RWPE1 (cell line): Measurements from ENCODE around the gene WNT6.

Experiments used
- CTCF ChIA-PET: fragments of 350-600 bp; sonication (Branson Sonifier 250); formaldehyde crosslinking; extraction: SDS; loops from one replicate; lab custom pipeline; 2021; lab: Yijun Ruan, JAX
- POLR2A ChIA-PET: fragments of 400-600 bp; formaldehyde crosslinking; extraction: SDS; loops from one replicate; lab custom pipeline; 2020; ENCODE audit warnings: antibody characterized with exemption; ENCODE audit not compliant: low non-redundant PET; lab: Yijun Ruan, JAX
- DNase-seq: peaks from one replicate; pipeline ENCODE4 v3.0.0; 2012; ENCODE audit warnings: low spot score
- H3K27ac ChIP-seq: fragments of 450-650 bp; 2 replicates; pipeline ENCODE4 v1.5.1; 2017
- TF ChIP-seq, protein P1 (sequence below): fragments of 450-650 bp; conservative IDR thresholded peaks from 2 replicates; pipeline ENCODE4 v1.5.1; 2017; ENCODE audit warnings: low read depth, mild to moderate bottlenecking

WNT6 gene

GRCh38 chr2:218878486-218878885 lies 18.9 kb downstream of the WNT6 start:
- CTCF ChIA-PET, result interaction anchor here (0.8 to 15.9 kb wide), 3 partner anchors 16 to 124 kb away, joined by 3 to 413 read pairs (median 3); no protein-coding TSS in a partner anchor
- H3K27ac ChIP-seq, result no peak overlapping the region
- TF ChIP-seq, protein P1, sequence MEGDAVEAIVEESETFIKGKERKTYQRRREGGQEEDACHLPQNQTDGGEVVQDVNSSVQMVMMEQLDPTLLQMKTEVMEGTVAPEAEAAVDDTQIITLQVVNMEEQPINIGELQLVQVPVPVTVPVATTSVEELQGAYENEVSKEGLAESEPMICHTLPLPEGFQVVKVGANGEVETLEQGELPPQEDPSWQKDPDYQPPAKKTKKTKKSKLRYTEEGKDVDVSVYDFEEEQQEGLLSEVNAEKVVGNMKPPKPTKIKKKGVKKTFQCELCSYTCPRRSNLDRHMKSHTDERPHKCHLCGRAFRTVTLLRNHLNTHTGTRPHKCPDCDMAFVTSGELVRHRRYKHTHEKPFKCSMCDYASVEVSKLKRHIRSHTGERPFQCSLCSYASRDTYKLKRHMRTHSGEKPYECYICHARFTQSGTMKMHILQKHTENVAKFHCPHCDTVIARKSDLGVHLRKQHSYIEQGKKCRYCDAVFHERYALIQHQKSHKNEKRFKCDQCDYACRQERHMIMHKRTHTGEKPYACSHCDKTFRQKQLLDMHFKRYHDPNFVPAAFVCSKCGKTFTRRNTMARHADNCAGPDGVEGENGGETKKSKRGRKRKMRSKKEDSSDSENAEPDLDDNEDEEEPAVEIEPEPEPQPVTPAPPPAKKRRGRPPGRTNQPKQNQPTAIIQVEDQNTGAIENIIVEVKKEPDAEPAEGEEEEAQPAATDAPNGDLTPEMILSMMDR, result no peak
- no peak for DNase-seq
- POLR2A ChIA-PET, result no interaction called here

GRCh38 chr2:218878926-218879761 lies 19.5 kb downstream of the WNT6 start:
- peak overlapping the region; percentile 9; the same call in 1 of the 2 replicates for H3K27ac ChIP-seq
- no peak for DNase-seq
- ChIA-PET CTCF (interaction anchor here (0.5 to 15.9 kb wide), 6 partner anchors 16 to 123 kb away, joined by 3 to 413 read pairs (median 4); no protein-coding TSS in a partner anchor), POLR2A (no interaction called here)
- TF ChIP-seq, protein P1, result no peak

- peak overlapping the region; percentile 9; the same call in 1 of the 2 replicates for H3K27ac ChIP-seq
- CTCF ChIA-PET, result interaction anchor here (0.5 to 15.9 kb wide), 3 partner anchors 15 to 123 kb away, joined by 5 to 413 read pairs (median 5); no protein-coding TSS in a partner anchor
- TF ChIP-seq, protein P1, result no peak
- POLR2A ChIA-PET, result no interaction called here
- no peak for DNase-seq
Measured at GRCh38 chr2:218879776-218880101, 20.1 kb downstream of the WNT6 start.

- CTCF ChIA-PET, result interaction anchor here (0.5 to 15.9 kb wide), 4 partner anchors 11 to 100 kb away, joined by 3 to 413 read pairs (median 4); no protein-coding TSS in a partner anchor
- TF ChIP-seq, protein P1, result no peak
- H3K27ac ChIP-seq, result no peak within 1 kb of the TSS; the same call in none of the 2 replicates
- DNase-seq, result peak; percentile 28
- POLR2A ChIA-PET, result interaction anchor here (1.0 kb wide), 1 partner anchor 15 kb away, joined by 5 read pairs; no protein-coding TSS in a partner anchor
Measured at GRCh38 chr2:218880102-218880858, 20.7 kb downstream of the WNT6 start, which contains the start of gene WNT10A. TSS of gene WNT10A (plus strand) at chr2:218880852. CDS start at chr2:218880996, 144 bp downstream.

DNA sequence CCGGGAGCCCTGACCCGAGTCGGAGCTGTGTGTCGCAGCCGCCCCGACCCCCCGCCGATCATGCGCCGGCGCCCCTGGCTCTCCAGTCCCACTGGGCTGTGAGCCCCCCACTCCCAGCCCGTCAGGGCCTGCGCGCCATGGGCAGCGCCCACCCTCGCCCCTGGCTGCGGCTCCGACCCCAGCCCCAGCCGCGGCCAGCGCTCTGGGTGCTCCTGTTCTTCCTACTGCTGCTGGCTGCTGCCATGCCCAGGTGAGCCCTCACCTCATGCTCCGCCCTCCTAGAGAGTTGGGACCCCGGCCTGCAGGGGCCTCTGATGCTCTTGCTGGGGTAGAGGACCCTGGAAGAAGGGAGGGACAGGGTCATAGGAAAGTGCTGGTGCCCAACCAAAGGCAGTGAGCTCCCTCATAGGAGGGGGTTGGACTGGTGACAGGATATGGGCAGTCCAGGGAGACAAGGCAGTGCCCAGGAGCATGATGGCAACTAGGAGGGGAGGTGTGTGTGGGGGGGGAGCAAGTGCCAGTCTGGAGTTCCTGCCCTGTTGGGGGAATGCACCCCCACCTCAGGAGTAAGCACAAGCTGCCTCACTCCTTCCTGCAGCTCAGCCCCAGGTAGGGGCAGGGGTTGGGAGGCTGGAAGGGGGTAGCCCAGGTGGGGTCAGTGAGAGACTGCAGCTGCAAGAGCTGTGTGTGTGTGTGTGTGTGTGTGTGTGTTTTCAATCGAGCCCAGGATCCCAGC lies 21.4 kb downstream of the WNT6 start:
- ChIA-PET CTCF (interaction anchor here (0.5 to 15.9 kb wide), 4 partner anchors 12 to 99 kb away, joined by 3 to 413 read pairs (median 4); no protein-coding TSS in a partner anchor), POLR2A (interaction anchor here (1.0 kb wide), 1 partner anchor 14 kb away, joined by 5 read pairs; no protein-coding TSS in a partner anchor)
- TF ChIP-seq, protein P1, result no peak
- no peak overlapping the region for H3K27ac ChIP-seq
- DNase-seq, result no peak
